Sigmoid colon (tissue), 7 donors: ENCODE data around the gene DYNLL2. TPM values are rescaled to one million over a fixed set of nuclear protein-coding genes. Genes with fewer than 3 reads are reported as not detected.
"Not testable (repeated sequence)": the region's sequence is repeated elsewhere in the genome, so short reads cannot be mapped to it uniquely, and the experiment has no call there.

Source experiments
- DNase-seq: peaks from one replicate; pipeline ENCODE4 v3.0.0-alpha.2; 2019
- H3K27ac ChIP-seq, 4 donors: fragments of 200-600 bp; sonication (generic); one replicate each; pipeline ENCODE4 v1.5.1; 2016 to 2019; ENCODE audit warnings: mild to moderate bottlenecking in 1 of 4
- H3K27me3 ChIP-seq, 3 donors: fragments of 200-600 bp; sonication (generic); one replicate each; pipeline ENCODE4 v1.5.1; 2019; ENCODE audit warnings: mild to moderate bottlenecking in 1 of 3
- H3K36me3 ChIP-seq, 4 donors: fragments of 200-600 bp; sonication (generic); one replicate each; pipeline ENCODE4 v1.5.1; 2016 to 2019
- H3K4me1 ChIP-seq, 4 donors: fragments of 200-600 bp; sonication (generic); one replicate each; pipeline ENCODE4 v1.5.1; 2017 to 2019
- H3K4me3 ChIP-seq, 4 donors: fragments of 200-600 bp; sonication (generic); one replicate each; pipeline ENCODE4 v1.5.1; 2017 to 2019; ENCODE audit warnings: mild to moderate bottlenecking in 2 of 4, moderate library complexity in 1 of 4
- H3K9me3 ChIP-seq, 4 donors: fragments of 200-600 bp in 3 of 4; sonication (generic) in 3 of 4; one replicate each; pipeline versions ENCODE4 v1.5.1 to v1.6.1; 2013 to 2019
- EP300 ChIP-seq, 4 donors: sonication (generic); formaldehyde crosslinking; IDR thresholded peaks; one replicate each; pipeline ENCODE4 v1.6.1; 2017; ENCODE audit warnings: antibody characterized with exemption in 4 of 4
- POLR2A ChIP-seq, 2 donors: fragments of 450-650 bp; IDR thresholded peaks; one replicate each; pipeline ENCODE4 v1.6.1; 2016; ENCODE audit warnings: antibody characterized with exemption in 2 of 2, mild to moderate bottlenecking in 2 of 2, moderate library complexity in 2 of 2
- POLR2AphosphoS5 ChIP-seq, 4 donors: sonication (generic); formaldehyde crosslinking; IDR thresholded peaks; one replicate each; pipeline ENCODE4 v1.6.1; 2017; ENCODE audit warnings: antibody characterized with exemption in 4 of 4
- WGBS, 2 donors: extraction: QIAGEN DNeasy Blood & Tissue Kit; methylation state at CpG; one replicate each; pipeline ENCODE4 v1.1.7; 2013; 5-methylcytosine and 5-hydroxymethylcytosine counted together
- intact Hi-C: fragments of 100-400 bp; cut with DNase I; formaldehyde crosslinking; loops from one replicate; pipeline ENCODE4 v1.15.1; 2023
- polyA plus RNA-seq, 3 donors: library from polyadenylated mRNA; stranded (reverse); fragments of 200-250 nt; gene quantifications; one replicate each; pipeline ENCODE4 v1.2.3, GENCODE V29; 2013
- total RNA-seq, 4 donors: library from RNA; depleted of rRNA; stranded (reverse); fragments of >200 nt; gene quantifications; one replicate each; pipeline ENCODE4 v1.1.0, GENCODE V29; 2016
- TF ChIP-seq, protein P1 (sequence below), 4 experiments: fragments of 450-650 bp in 3 of 4; fragments of 200-600 bp in 1 of 4; IDR thresholded peaks; one replicate each; pipeline ENCODE4 v1.5.1; 2016 to 2019; ENCODE audit warnings: antibody characterized with exemption in 4 of 4, mild to moderate bottlenecking in 3 of 4, moderate library complexity in 2 of 4
- donor health status: healthy with polysubstance abuse.
- donor health status: Bipolar disorder and iron deficiency.
- donor health status: healthy.

Gene DYNLL2
- total and polyA plus RNA-seq, 7 donors: 19.4 to 44.9 (median 26.4) TPM

DNA sequence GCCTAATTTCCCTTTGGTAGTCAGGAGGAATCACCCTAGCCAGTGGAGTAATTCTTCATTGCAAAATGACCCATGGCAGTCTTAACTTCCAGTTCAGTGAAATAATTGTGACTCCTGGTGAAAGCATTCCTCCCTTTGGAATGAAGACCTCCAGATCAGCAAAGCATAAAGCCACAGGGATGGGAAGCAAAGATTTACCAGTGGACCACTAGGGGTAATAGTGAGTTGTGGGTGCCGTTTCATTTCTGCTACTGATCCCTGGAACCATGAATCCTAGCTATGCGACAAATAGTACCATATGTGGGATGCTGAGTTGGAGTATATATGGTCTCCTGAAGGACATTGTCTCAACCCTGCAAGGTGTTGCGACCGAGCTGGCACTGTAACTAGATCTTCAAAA lies 13.7 kb downstream of the DYNLL2 start:
- H3K27ac ChIP-seq: no peak overlapping the region
- TF ChIP-seq EP300 (IDR thresholded peaks at IDR 0.05): no peak
- no peak for TF ChIP-seq POLR2A (IDR thresholded peaks at IDR 0.05)
- no peak for TF ChIP-seq POLR2AphosphoS5 (IDR thresholded peaks at IDR 0.05)
- TF ChIP-seq, protein P1, sequence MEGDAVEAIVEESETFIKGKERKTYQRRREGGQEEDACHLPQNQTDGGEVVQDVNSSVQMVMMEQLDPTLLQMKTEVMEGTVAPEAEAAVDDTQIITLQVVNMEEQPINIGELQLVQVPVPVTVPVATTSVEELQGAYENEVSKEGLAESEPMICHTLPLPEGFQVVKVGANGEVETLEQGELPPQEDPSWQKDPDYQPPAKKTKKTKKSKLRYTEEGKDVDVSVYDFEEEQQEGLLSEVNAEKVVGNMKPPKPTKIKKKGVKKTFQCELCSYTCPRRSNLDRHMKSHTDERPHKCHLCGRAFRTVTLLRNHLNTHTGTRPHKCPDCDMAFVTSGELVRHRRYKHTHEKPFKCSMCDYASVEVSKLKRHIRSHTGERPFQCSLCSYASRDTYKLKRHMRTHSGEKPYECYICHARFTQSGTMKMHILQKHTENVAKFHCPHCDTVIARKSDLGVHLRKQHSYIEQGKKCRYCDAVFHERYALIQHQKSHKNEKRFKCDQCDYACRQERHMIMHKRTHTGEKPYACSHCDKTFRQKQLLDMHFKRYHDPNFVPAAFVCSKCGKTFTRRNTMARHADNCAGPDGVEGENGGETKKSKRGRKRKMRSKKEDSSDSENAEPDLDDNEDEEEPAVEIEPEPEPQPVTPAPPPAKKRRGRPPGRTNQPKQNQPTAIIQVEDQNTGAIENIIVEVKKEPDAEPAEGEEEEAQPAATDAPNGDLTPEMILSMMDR (IDR thresholded peaks at IDR 0.05): no peak
- peaks cover 0 to 22% (median 3%) of the 10 kb centered on the region in 4 donors for H3K36me3 ChIP-seq
- DNase-seq: no peak
- H3K9me3 ChIP-seq: no peaks in the 10 kb centered on the region
- 74 to 86% methylated on average over 4 of the region's 4 CpGs for WGBS, 2 donors
- no peak overlapping the region for H3K4me3 ChIP-seq
- intact Hi-C loops: no loop called here
- H3K27me3 ChIP-seq: no peaks in the 10 kb centered on the region
- no peaks in the 10 kb centered on the region for H3K4me1 ChIP-seq

DNA sequence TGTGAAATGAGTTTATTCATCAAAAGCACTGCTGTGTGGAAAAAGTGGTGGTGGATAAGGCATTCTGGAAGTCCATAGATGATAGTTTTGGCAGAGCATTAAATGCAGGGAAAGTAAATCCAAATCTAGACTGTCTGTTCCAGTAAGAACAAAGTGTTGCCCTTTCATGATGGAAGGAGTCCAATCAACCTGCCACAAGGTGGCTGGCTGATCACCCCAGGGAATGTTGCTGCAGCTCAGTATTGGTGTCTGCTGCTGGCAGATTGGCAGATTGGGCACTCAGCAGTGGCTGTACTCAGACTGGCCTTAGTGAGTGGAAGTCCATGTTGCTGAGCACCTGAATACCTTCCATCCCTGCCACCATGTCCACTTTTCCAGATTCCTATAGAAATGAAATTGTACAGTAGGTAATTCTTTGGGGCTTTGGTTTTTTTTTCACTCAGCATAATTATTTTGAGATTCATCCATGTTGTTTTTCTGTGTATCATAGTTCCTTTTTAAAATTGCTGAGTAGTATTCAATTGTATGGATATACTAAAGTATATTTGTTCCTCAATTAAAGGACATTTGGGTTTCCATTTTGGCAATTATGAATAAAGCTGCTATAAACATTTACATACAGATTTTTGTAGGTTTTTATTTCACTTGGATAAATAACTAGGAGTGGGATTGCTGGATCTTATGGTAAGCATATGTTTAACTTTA lies 14.3 kb downstream of the DYNLL2 start:
- H3K4me1 ChIP-seq: no peaks in the 10 kb centered on the region
- no peak for DNase-seq
- no peaks in the 10 kb centered on the region for H3K27me3 ChIP-seq
- H3K4me3 ChIP-seq: no peak overlapping the region
- TF ChIP-seq POLR2AphosphoS5 (IDR thresholded peaks at IDR 0.05) (no peak), EP300 (IDR thresholded peaks at IDR 0.05) (no peak), POLR2A (IDR thresholded peaks at IDR 0.05) (no peak)
- TF ChIP-seq, protein P1 (IDR thresholded peaks at IDR 0.05): no peak
- H3K27ac ChIP-seq: no peak overlapping the region
- peaks cover 0 to 16% (median under 1%) of the 10 kb centered on the region in 4 donors for H3K36me3 ChIP-seq
- intact Hi-C loops: no loop called here
- no peaks in the 10 kb centered on the region for H3K9me3 ChIP-seq

DNA sequence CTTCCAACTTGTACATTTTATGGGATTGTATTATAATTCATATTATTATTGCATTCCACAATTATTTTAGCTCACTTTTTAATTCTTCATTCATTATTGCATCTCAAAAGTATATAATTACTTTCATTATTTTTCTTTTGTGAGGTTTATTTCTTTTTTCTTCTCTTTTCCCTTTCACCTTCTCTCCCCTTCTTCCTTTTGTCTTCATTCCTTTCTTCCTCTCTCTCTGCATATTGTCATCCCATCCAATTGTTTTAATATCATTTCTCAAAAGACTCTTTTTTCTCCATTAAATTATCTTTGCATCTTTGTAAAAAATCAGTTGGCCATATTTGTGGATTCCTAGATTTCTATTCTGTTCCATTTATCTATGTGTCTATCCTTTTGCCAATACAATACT lies 17.3 kb downstream of the DYNLL2 start:
- Histone ChIP-seq H3K36me3 (no peaks in the 10 kb centered on the region), H3K4me1 (no peaks in the 10 kb centered on the region), H3K4me3 (no peak overlapping the region), H3K27ac (no peak overlapping the region), H3K9me3 (no peaks in the 10 kb centered on the region), H3K27me3 (no peaks in the 10 kb centered on the region)
- intact Hi-C loops: no loop called here
- no peak for TF ChIP-seq EP300 (IDR thresholded peaks at IDR 0.05)
- TF ChIP-seq, protein P1 (IDR thresholded peaks at IDR 0.05): no peak
- no peak for TF ChIP-seq POLR2A (IDR thresholded peaks at IDR 0.05)
- TF ChIP-seq POLR2AphosphoS5 (IDR thresholded peaks at IDR 0.05): no peak
- DNase-seq: no peak

DNA sequence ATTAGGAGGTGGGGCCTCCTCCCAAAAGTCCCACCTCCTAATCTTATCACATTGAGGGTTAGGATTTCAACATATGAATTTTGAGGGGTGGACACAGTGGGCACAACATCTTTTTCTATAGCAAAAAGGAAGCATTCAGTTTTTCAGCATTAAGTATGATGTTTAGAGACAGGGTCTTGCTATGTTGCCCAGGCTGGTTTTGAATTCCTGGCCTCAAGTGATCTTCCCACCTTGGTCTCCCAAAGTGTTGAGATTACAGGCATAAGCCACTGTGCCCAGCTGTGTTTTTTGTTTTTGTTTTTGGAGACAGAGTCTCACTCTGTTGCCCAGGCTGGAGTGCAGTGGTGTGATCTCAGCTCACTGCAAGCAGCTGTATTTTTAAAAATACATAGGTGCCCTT lies 18.7 kb downstream of the DYNLL2 start:
- H3K4me3 ChIP-seq, intact Hi-C loops, H3K27ac ChIP-seq: not testable (repeated sequence)

DNA sequence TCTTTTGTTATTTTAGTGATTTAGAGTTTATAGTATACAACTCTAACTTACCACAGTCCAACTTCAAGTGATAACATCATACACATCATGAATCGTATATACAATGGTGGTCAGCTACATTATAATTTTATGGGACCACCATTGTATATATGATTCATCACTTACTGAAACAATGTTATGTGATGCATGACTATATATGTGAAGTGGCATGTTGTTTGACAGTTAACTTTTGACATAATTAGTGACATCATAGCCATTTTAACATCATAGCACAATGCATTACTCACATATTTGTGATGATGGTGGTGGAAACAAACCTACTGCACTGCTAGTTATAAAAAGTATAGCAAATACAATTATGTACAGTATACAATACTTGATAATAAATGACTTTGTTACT lies 21.9 kb downstream of the DYNLL2 start:
- intact Hi-C loops: no loop called here
- Histone ChIP-seq H3K36me3 (no peaks in the 10 kb centered on the region), H3K27me3 (no peaks in the 10 kb centered on the region), H3K9me3 (no peaks in the 10 kb centered on the region), H3K27ac (no peak overlapping the region), H3K4me3 (no peak overlapping the region), H3K4me1 (no peaks in the 10 kb centered on the region)
- WGBS, 2 donors: 91 to 94% methylated on average over 1 of the region's 1 CpG
- TF ChIP-seq POLR2AphosphoS5 (IDR thresholded peaks at IDR 0.05) (no peak), EP300 (IDR thresholded peaks at IDR 0.05) (no peak), POLR2A (IDR thresholded peaks at IDR 0.05) (no peak)
- TF ChIP-seq, protein P1 (IDR thresholded peaks at IDR 0.05): no peak
- no peak for DNase-seq

More for the DNA sequence above, 18.7 kb downstream of the DYNLL2 start:
- not testable (repeated sequence) for H3K27me3 ChIP-seq, H3K36me3 ChIP-seq, H3K9me3 ChIP-seq, H3K4me1 ChIP-seq, DNase-seq
